ENCODE results near the gene WAS. TPM values are rescaled to one million over a fixed set of nuclear protein-coding genes. Genes with fewer than 3 reads are reported as not detected.

WAS gene
- total and polyA plus RNA-seq, 2 of the 8 experiments (the other 6 are each of a cell fraction or from before 2014, with no cell fraction given) = 0.63 to 0.65 TPM

DNA sequence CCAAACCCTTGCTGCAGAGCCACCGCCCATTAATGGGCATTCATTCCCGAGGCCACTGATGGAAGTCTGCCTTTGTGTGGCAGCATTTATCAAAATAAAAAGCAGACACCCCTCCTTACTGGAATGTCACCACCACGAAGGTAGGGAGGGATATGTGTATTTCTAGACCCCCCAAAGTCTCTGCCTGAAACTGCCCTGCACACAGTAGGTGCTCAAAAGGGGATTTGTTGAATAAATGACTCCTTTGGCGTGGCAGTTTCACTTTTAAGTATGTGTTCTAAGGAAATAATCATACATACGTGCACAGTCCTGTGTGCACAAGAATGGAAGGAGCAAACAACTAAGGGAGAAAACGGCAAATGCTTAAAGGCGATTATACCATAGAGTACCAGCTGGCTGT lies 54.3 kb downstream of the WAS start (continued):
- TF ChIP-seq, protein P1, sequence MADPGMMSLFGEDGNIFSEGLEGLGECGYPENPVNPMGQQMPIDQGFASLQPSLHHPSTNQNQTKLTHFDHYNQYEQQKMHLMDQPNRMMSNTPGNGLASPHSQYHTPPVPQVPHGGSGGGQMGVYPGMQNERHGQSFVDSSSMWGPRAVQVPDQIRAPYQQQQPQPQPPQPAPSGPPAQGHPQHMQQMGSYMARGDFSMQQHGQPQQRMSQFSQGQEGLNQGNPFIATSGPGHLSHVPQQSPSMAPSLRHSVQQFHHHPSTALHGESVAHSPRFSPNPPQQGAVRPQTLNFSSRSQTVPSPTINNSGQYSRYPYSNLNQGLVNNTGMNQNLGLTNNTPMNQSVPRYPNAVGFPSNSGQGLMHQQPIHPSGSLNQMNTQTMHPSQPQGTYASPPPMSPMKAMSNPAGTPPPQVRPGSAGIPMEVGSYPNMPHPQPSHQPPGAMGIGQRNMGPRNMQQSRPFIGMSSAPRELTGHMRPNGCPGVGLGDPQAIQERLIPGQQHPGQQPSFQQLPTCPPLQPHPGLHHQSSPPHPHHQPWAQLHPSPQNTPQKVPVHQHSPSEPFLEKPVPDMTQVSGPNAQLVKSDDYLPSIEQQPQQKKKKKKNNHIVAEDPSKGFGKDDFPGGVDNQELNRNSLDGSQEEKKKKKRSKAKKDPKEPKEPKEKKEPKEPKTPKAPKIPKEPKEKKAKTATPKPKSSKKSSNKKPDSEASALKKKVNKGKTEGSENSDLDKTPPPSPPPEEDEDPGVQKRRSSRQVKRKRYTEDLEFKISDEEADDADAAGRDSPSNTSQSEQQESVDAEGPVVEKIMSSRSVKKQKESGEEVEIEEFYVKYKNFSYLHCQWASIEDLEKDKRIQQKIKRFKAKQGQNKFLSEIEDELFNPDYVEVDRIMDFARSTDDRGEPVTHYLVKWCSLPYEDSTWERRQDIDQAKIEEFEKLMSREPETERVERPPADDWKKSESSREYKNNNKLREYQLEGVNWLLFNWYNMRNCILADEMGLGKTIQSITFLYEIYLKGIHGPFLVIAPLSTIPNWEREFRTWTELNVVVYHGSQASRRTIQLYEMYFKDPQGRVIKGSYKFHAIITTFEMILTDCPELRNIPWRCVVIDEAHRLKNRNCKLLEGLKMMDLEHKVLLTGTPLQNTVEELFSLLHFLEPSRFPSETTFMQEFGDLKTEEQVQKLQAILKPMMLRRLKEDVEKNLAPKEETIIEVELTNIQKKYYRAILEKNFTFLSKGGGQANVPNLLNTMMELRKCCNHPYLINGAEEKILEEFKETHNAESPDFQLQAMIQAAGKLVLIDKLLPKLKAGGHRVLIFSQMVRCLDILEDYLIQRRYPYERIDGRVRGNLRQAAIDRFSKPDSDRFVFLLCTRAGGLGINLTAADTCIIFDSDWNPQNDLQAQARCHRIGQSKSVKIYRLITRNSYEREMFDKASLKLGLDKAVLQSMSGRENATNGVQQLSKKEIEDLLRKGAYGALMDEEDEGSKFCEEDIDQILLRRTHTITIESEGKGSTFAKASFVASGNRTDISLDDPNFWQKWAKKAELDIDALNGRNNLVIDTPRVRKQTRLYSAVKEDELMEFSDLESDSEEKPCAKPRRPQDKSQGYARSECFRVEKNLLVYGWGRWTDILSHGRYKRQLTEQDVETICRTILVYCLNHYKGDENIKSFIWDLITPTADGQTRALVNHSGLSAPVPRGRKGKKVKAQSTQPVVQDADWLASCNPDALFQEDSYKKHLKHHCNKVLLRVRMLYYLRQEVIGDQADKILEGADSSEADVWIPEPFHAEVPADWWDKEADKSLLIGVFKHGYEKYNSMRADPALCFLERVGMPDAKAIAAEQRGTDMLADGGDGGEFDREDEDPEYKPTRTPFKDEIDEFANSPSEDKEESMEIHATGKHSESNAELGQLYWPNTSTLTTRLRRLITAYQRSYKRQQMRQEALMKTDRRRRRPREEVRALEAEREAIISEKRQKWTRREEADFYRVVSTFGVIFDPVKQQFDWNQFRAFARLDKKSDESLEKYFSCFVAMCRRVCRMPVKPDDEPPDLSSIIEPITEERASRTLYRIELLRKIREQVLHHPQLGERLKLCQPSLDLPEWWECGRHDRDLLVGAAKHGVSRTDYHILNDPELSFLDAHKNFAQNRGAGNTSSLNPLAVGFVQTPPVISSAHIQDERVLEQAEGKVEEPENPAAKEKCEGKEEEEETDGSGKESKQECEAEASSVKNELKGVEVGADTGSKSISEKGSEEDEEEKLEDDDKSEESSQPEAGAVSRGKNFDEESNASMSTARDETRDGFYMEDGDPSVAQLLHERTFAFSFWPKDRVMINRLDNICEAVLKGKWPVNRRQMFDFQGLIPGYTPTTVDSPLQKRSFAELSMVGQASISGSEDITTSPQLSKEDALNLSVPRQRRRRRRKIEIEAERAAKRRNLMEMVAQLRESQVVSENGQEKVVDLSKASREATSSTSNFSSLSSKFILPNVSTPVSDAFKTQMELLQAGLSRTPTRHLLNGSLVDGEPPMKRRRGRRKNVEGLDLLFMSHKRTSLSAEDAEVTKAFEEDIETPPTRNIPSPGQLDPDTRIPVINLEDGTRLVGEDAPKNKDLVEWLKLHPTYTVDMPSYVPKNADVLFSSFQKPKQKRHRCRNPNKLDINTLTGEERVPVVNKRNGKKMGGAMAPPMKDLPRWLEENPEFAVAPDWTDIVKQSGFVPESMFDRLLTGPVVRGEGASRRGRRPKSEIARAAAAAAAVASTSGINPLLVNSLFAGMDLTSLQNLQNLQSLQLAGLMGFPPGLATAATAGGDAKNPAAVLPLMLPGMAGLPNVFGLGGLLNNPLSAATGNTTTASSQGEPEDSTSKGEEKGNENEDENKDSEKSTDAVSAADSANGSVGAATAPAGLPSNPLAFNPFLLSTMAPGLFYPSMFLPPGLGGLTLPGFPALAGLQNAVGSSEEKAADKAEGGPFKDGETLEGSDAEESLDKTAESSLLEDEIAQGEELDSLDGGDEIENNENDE (IDR thresholded peaks at IDR 0.05; ENCODE audit: insufficient replicate concordance, low read length) = no peak

All from H1 (cell line).